ENCODE results near the gene PTGFRN.

Gene PTGFRN

DNA sequence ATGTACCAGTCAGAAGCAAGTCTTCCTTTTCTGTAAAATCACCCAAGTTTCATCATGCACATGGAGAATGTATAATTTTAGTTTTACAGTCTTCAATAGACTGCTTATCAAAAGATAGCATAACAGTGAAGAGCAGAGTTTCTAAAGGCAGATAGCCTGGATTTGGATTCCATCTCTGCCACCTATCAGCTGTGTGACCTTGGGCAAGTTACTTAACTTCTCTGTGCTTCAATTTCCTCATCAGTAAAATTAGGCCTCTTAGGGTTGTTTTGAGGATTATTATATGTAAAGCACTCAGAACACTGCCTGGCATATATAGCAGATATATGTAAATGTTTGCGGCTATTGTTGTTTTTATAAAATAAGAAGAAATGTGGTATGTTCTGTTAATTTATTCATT, 38.9 kb downstream of the PTGFRN start:
- Histone ChIP-seq H3K9me2 (replicated peaks; ENCODE audit: insufficient read depth, low read length) (no peaks in the 10 kb centered on the region), H3K36me3 (replicated peaks; ENCODE audit: insufficient read depth, low read length) (no peaks in the 10 kb centered on the region), H3F3A (ENCODE audit: insufficient read depth, low read length) (no peaks in the 10 kb centered on the region), H3K79me2 (ENCODE audit: low read length) (no peaks in the 10 kb centered on the region), H3K27me3 (replicated peaks; ENCODE audit: insufficient read depth, low read length) (no peaks in the 10 kb centered on the region), H3K9ac (ENCODE audit: low read length) (no peak overlapping the region), H3K4me3 (ENCODE audit: low read length) (no peak overlapping the region), H3K4me1 (ENCODE audit: low read length) (no peaks in the 10 kb centered on the region), H2AFZ (ENCODE audit: low read length) (no peak overlapping the region), H3K9me3 (replicated peaks; ENCODE audit: insufficient read depth, low read length) (no peaks in the 10 kb centered on the region), H3K4me2 (ENCODE audit: low read depth, low read length) (no peak overlapping the region), H3K27ac (ENCODE audit: low read length) (no peak overlapping the region), H4K20me1 (ENCODE audit: insufficient read depth, low read length) (no peaks in the 10 kb centered on the region)
- DNase-seq = no peak
- TF ChIP-seq EZH2 (optimal IDR thresholded peaks at IDR 0.05; ENCODE audit: low read depth, low read length) = no peak
- no peak for TF ChIP-seq CTCF (IDR thresholded peaks at IDR 0.05; ENCODE audit: low read length)
- no peak for TF ChIP-seq EZH2phosphoT487 (IDR thresholded peaks at IDR 0.05; ENCODE audit: low read length)

DNA sequence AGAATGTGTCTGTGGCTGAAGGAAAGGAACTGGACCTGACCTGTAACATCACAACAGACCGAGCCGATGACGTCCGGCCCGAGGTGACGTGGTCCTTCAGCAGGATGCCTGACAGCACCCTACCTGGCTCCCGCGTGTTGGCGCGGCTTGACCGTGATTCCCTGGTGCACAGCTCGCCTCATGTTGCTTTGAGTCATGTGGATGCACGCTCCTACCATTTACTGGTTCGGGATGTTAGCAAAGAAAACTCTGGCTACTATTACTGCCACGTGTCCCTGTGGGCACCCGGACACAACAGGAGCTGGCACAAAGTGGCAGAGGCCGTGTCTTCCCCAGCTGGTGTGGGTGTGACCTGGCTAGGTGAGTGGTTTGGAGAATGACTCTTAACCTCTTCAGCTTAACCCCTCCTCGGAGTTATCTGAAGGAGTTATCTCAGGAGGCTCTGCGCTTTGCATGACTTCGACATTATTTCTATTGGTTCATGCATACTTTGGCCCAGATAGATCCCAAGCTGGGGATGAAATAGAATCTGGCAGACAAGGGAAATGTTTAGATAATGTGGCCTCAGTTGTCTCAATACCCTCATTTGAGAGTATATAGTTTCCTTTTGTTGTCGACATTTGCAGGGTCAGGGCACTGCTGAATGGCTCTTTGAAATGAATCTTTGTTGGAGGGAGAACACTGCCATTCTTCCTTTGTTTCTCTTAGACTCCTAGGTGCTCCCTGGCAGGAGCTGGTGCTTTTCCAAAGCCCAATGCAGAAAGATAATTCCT, 39.7 kb downstream of the PTGFRN start:
- Histone ChIP-seq H3K36me3 (replicated peaks; ENCODE audit: insufficient read depth, low read length) (no peaks in the 10 kb centered on the region), H2AFZ (ENCODE audit: low read length) (no peak overlapping the region), H3K9me2 (replicated peaks; ENCODE audit: insufficient read depth, low read length) (no peaks in the 10 kb centered on the region), H4K20me1 (ENCODE audit: insufficient read depth, low read length) (no peaks in the 10 kb centered on the region), H3K4me3 (ENCODE audit: low read length) (no peak overlapping the region), H3F3A (ENCODE audit: insufficient read depth, low read length) (no peaks in the 10 kb centered on the region), H3K9ac (ENCODE audit: low read length) (no peak overlapping the region), H3K4me1 (ENCODE audit: low read length) (no peaks in the 10 kb centered on the region), H3K27ac (ENCODE audit: low read length) (no peak overlapping the region), H3K4me2 (ENCODE audit: low read depth, low read length) (no peak overlapping the region), H3K27me3 (replicated peaks; ENCODE audit: insufficient read depth, low read length) (no peaks in the 10 kb centered on the region), H3K9me3 (replicated peaks; ENCODE audit: insufficient read depth, low read length) (no peaks in the 10 kb centered on the region), H3K79me2 (ENCODE audit: low read length) (no peaks in the 10 kb centered on the region)
- no peak for DNase-seq
- TF ChIP-seq EZH2 (optimal IDR thresholded peaks at IDR 0.05; ENCODE audit: low read depth, low read length) (no peak), CTCF (IDR thresholded peaks at IDR 0.05; ENCODE audit: low read length) (no peak), EZH2phosphoT487 (IDR thresholded peaks at IDR 0.05; ENCODE audit: low read length) (no peak)

DNA sequence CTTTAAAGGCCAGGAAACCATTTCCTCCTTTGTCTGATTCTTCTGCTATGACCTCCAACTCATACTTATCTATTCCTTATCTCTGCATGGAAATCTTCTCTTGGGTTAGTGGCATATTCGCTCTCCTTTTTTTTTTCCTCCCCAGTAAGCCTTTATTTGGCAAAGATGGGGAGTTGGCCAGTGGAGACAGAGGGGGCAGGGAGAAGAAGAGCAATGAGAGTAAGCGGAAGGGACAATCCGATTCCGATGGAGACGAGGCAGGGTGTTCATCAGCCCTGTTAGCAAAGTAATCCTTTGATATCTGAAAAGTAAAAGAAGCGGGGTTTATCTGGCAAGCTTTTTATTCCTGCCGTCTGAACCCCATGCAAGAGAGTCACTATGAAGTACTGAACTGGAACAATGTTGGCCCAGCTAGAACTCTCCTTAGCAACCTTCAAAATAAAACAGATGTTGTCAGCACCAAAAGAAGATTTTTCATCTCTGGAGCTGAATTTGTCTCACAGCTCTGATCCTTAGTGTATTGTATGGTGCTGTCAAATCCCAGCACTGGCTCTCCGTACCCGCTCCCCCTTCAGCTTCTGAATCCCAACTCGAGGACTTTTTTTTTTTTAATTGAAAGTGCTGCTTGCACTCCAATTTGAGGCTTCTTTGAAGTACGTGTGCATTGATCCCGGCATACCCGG, 40.9 kb downstream of the PTGFRN start:
- Histone ChIP-seq H3F3A (ENCODE audit: insufficient read depth, low read length) (no peaks in the 10 kb centered on the region), H3K9me2 (replicated peaks; ENCODE audit: insufficient read depth, low read length) (no peaks in the 10 kb centered on the region), H3K27me3 (replicated peaks; ENCODE audit: insufficient read depth, low read length) (no peaks in the 10 kb centered on the region), H3K4me1 (ENCODE audit: low read length) (no peaks in the 10 kb centered on the region), H3K36me3 (replicated peaks; ENCODE audit: insufficient read depth, low read length) (no peaks in the 10 kb centered on the region), H4K20me1 (ENCODE audit: insufficient read depth, low read length) (no peaks in the 10 kb centered on the region), H3K4me3 (ENCODE audit: low read length) (no peak overlapping the region), H3K9ac (ENCODE audit: low read length) (no peak overlapping the region), H3K9me3 (replicated peaks; ENCODE audit: insufficient read depth, low read length) (no peaks in the 10 kb centered on the region), H3K27ac (ENCODE audit: low read length) (no peak overlapping the region), H3K4me2 (ENCODE audit: low read depth, low read length) (no peak overlapping the region), H3K79me2 (ENCODE audit: low read length) (no peaks in the 10 kb centered on the region), H2AFZ (ENCODE audit: low read length) (no peak overlapping the region)
- no peak for DNase-seq
- no peak for TF ChIP-seq CTCF (IDR thresholded peaks at IDR 0.05; ENCODE audit: low read length)
- TF ChIP-seq EZH2 (optimal IDR thresholded peaks at IDR 0.05; ENCODE audit: low read depth, low read length) = no peak
- TF ChIP-seq EZH2phosphoT487 (IDR thresholded peaks at IDR 0.05; ENCODE audit: low read length) = no peak
